Small intestine (tissue), 7 donors: ENCODE results near the gene UBE3C. TPM values are rescaled to one million over a fixed set of nuclear protein-coding genes. Genes with fewer than 3 reads are reported as not detected.
"Not testable (repeated sequence)": the region's sequence is repeated elsewhere in the genome, so short reads cannot be mapped to it uniquely, and the experiment has no call there.

ENCODE experiments used
- DNase-seq, 2 donors: peaks; one replicate each; pipeline versions ENCODE4 v3.0.0 to v3.0.0-alpha.2; 2013
- FAIRE-seq: peaks from 2 replicates; lab custom pipeline; 2012; peaks lifted over from hg19 to GRCh38; lab: Jason Lieb, UNC
- H3K27ac ChIP-seq, 3 donors: one replicate each; pipeline ENCODE4 v1.5.1; 2013; ENCODE audit warnings: low read length in 2 of 3, mild to moderate bottlenecking in 2 of 3, control low read depth in 1 of 3, inconsistent platforms in 1 of 3, low read depth in 1 of 3, moderate library complexity in 1 of 3
- H3K27me3 ChIP-seq, 3 donors: one replicate each; pipeline ENCODE4 v1.6.1; 2013; ENCODE audit warnings: low read length in 3 of 3, inconsistent platforms in 1 of 3; ENCODE audit not compliant: control insufficient read depth in 3 of 3, insufficient read depth in 3 of 3
- H3K36me3 ChIP-seq, 3 donors: one replicate each; pipeline ENCODE4 v1.6.1; 2013; ENCODE audit warnings: low read length in 3 of 3, inconsistent platforms in 1 of 3, low read depth in 1 of 3, mild to moderate bottlenecking in 1 of 3, moderate library complexity in 1 of 3; ENCODE audit not compliant: control insufficient read depth in 3 of 3, insufficient read depth in 2 of 3
- H3K4me1 ChIP-seq, 3 donors: one replicate each; pipeline ENCODE4 v1.6.1; 2013; ENCODE audit warnings: low read length in 2 of 3, inconsistent platforms in 1 of 3, low read depth in 1 of 3, mild to moderate bottlenecking in 1 of 3, moderate library complexity in 1 of 3; ENCODE audit not compliant: control insufficient read depth in 3 of 3, insufficient read depth in 2 of 3
- H3K4me3 ChIP-seq, 3 donors: one replicate each; pipeline ENCODE4 v1.5.1; 2013; ENCODE audit warnings: low read length in 3 of 3, control low read depth in 1 of 3, inconsistent platforms in 1 of 3, low read depth in 1 of 3, mild to moderate bottlenecking in 1 of 3, moderate library complexity in 1 of 3
- H3K9me3 ChIP-seq, 2 donors: one replicate each; pipeline ENCODE4 v1.6.1; 2013; ENCODE audit warnings: low read depth in 1 of 2, low read length in 1 of 2; ENCODE audit not compliant: control insufficient read depth in 2 of 2, insufficient read depth in 1 of 2
- WGBS, 3 donors: extraction: QIAGEN DNeasy Blood & Tissue Kit; methylation state at CpG; one replicate each; pipeline ENCODE4 v1.1.7; 2013; 5-methylcytosine and 5-hydroxymethylcytosine counted together
- polyA plus RNA-seq, 4 donors: library from polyadenylated mRNA; stranded (reverse) in 3 of 4; unstranded in 1 of 4; fragments of 200-250 nt in 3 of 4; fragments of 120-200 nt in 1 of 4; gene quantifications; one replicate each; pipeline versions ENCODE4 v1.2.1 to v1.2.3, GENCODE V29; 2013
- donor health status: healthy with polysubstance abuse.
- donor health status: control.
- donor health status: control.
- donor health status: Bipolar disorder and iron deficiency.
- donor health status: healthy.

The UBE3C gene
- polyA plus RNA-seq, 4 donors = 22.2 to 47.6 (median 26.8) TPM

DNA sequence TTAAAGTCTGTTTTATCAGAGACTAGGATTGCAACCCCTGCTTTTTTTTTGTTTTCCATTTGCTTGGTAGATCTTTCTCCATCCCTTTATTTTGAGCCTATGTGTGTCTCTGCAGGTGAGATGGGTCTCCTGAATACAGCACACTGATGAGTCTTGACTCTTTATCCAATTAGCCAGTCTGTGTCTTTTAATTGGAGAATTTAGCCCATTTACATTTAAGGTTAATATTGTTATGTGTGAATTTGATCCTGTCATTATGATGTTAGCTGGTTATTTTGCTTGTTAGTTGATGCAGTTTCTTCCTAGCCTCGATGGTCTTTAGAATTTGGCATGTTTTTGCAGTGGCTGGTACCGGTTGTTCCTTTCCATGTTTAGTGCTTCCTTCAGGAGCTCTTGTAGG lies 35.1 kb upstream of the UBE3C start:
- H3K4me3 ChIP-seq, FAIRE-seq, DNase-seq, H3K4me1 ChIP-seq, H3K27me3 ChIP-seq, H3K27ac ChIP-seq, H3K36me3 ChIP-seq: not testable (repeated sequence)
- WGBS, 3 donors = 60 to 84% (median 81%) methylated on average over 2 of the region's 2 CpGs
- H3K9me3 ChIP-seq = peaks cover 0 to 13% of the 10 kb centered on the region in 2 donors

DNA sequence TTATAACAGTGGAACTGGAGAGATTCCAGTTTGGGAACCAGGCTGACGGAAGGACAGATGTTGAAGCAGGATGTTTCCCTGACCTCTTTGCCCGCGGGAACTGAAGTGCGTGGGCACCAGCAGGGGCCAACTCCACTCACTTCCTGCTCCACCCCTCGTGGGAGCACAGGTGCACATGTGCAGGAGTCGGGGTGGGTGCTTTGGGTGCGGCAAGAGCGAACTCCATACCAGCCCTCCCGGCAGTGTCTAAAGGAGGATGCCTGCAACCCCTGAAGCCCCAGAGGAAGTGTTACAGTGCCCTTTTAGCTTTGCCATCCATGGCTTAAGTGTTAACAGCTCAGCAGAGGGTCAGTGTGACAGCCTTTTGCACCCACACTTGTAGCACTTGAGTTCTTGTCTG lies 27.4 kb upstream of the UBE3C start:
- H3K27ac ChIP-seq = no peak overlapping the region
- no peak overlapping the region for H3K4me3 ChIP-seq
- WGBS, 3 donors = 74 to 88% (median 77%) methylated on average over 9 of the region's 9 CpGs
- DNase-seq = no peak
- no peak for FAIRE-seq
- no peaks in the 10 kb centered on the region for H3K27me3 ChIP-seq
- H3K9me3 ChIP-seq = peaks cover 0 to 26% of the 10 kb centered on the region in 2 donors
- H3K36me3 ChIP-seq = no peaks in the 10 kb centered on the region
- no peaks in the 10 kb centered on the region for H3K4me1 ChIP-seq

DNA sequence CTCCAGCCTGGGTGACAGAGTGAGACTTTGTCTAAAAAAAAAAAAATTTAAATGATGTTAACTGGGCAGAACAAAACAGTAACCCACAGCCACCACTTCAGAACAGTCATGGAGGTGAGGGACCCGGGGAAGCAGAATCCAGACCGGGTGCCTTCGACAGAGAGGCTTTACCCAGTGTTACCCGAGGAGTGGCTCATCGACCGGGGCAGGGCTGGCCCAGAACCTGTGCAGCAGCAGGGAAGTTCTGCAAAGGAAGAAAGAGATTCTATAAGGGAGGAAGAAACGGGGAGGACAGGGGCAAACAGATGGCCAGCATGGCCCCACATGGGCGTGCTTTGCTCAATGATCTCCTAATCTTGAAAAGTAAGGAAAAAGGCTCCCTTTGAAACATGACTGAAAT lies 26.0 kb upstream of the UBE3C start:
- Histone ChIP-seq H3K4me3 (no peak overlapping the region), H3K4me1 (no peaks in the 10 kb centered on the region), H3K36me3 (no peaks in the 10 kb centered on the region), H3K27me3 (peaks cover 0 to under 1% (median 0%) of the 10 kb centered on the region in 3 donors), H3K9me3 (peaks cover 0 to 28% of the 10 kb centered on the region in 2 donors), H3K27ac (no peak overlapping the region)
- WGBS, 3 donors = 90 to 92% (median 91%) methylated on average over 8 of the region's 8 CpGs
- DNase-seq (no peak), FAIRE-seq (no peak)

DNA sequence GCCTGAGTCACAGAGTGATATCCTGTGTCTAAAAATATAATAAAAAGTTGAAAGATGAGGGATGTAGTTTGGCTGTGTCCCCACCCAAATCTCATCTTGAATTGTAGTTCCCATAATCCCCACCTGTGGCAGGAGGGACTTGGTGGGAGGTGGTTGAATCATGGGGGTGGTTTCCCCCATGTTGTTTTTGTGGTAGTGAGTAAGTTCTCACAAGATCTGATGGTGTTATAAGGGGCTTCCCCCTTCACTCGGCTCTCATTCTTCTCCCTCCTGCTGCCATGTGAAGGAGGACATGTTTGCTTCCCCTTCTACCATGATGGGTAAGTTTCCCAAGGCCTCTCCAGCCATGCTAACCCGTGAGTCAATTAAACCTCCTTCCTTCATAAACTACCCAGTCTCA lies 25.1 kb upstream of the UBE3C start:
- WGBS, 3 donors = 66 to 67% (median 66%) methylated on average over 2 of the region's 2 CpGs
- no peaks in the 10 kb centered on the region for H3K4me1 ChIP-seq
- H3K27me3 ChIP-seq = peaks cover 0 to 3% (median 0%) of the 10 kb centered on the region in 3 donors
- DNase-seq (no peak), FAIRE-seq (no peak)
- H3K27ac ChIP-seq = no peak overlapping the region
- peaks cover 0 to 23% of the 10 kb centered on the region in 2 donors for H3K9me3 ChIP-seq
- H3K36me3 ChIP-seq = no peaks in the 10 kb centered on the region
- no peak overlapping the region for H3K4me3 ChIP-seq

DNA sequence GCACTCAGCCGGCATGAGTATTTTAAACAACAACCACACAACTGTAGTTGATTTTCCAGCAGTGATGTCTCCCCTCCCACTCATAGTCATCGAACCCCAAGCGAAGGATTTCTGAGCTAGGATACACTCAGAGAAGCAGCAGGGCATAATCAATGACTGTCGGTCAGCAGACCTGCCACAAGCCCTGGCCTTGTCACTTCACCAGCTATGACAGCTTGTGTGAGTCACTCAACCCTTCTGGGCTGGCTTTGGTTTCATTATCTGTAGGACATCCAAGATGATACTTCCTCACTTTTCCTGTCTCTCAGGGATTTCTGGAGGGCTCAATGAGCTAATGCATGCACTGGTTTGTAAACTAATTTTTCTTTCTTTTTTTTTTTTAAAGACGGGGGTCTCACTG lies 22.0 kb upstream of the UBE3C start:
- WGBS, 3 donors = 90 to 97% (median 93%) methylated on average over 5 of the region's 5 CpGs
- H3K9me3 ChIP-seq = peaks cover 0 to 16% of the 10 kb centered on the region in 2 donors
- no peak overlapping the region for H3K4me3 ChIP-seq
- no peaks in the 10 kb centered on the region for H3K4me1 ChIP-seq
- no peak for DNase-seq
- H3K27me3 ChIP-seq = peaks cover 0 to 3% (median 0%) of the 10 kb centered on the region in 3 donors
- FAIRE-seq = no peak
- no peaks in the 10 kb centered on the region for H3K36me3 ChIP-seq
- no peak overlapping the region for H3K27ac ChIP-seq

DNA sequence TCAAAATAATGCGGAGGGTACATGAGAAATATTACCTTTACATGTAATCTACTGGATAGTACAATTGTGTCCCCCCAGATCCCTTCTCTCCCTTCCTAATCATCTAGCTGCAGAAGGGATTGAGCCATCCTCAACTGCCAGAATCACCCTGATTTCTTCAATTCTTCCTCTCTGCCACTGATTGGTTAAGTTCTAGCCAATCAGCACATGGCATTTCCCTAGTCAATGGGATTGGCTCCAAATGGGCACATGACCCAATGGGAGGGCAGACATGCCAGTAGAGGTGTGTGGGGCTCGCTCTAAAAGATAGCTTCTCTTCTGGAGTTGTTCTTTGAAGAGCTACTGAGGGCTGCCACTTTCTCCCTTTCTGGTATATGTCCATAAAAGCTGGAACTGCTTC lies 20.9 kb upstream of the UBE3C start:
- no peak overlapping the region for H3K4me3 ChIP-seq
- H3K4me1 ChIP-seq = no peaks in the 10 kb centered on the region
- no peak for DNase-seq
- H3K27me3 ChIP-seq = peaks cover 0 to 3% (median 0%) of the 10 kb centered on the region in 3 donors
- H3K27ac ChIP-seq = no peak overlapping the region
- peaks cover 0 to 10% of the 10 kb centered on the region in 2 donors for H3K9me3 ChIP-seq
- FAIRE-seq = no peak
- H3K36me3 ChIP-seq = no peaks in the 10 kb centered on the region
- 91 to 100% (median 95%) methylated on average over 2 of the region's 2 CpGs for WGBS, 3 donors

DNA sequence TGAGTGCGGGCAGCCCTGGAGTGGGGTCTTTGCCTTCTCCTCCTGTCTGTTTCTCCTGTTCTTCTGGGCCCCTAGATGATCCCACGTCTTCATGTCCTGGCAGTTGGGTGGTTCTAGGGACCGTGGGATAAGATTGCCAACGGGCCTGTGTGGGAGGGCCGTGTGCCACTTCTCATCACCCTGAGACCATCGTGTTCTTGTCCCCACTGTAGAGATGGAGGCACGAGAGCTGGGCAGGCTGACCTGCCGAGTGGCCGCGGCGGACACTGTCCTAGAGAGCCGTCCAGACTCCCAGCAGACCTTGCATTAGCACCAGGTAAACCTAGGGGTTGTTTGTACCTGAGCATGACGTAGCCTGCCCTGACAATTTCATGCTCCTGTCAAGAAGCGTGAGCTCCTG lies 18.5 kb upstream of the UBE3C start:
- DNase-seq (no peak), FAIRE-seq (no peak)
- H3K27me3 ChIP-seq = peaks cover 0 to 3% (median 0%) of the 10 kb centered on the region in 3 donors
- H3K27ac ChIP-seq = no peak overlapping the region
- no peak overlapping the region for H3K4me3 ChIP-seq
- no peaks in the 10 kb centered on the region for H3K4me1 ChIP-seq
- H3K36me3 ChIP-seq = no peaks in the 10 kb centered on the region
- H3K9me3 ChIP-seq = peaks cover 0 to 7% of the 10 kb centered on the region in 2 donors
- 88 to 92% (median 92%) methylated on average over 14 of the region's 14 CpGs for WGBS, 3 donors

DNA sequence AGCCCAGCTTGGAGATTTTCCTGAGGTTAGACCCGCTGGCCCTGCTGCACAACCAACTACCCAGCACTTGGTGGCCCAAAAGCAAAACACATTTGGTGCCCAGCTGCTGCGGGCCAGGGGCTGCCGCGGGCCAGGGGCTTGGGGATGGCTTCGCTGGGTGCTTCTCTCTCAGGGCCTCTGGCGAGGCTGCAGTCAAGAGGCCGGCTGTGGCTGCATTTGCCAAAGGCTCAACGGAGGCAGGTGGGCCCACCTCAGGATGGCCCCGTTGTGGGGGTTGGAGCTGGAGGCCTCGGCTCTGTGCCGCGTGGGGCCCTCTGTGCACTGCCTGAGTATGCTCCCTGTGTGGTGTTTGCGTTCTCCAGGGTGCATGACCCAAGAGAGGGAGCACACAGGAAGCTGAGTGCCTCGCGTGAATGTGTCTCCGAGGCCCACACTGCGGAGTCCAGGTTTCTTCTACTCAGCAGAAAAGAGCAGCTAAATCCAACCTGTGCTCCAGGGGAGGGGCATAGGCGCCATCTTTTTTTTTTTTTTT lies 17.5 kb upstream of the UBE3C start:
- Histone ChIP-seq H3K4me1 (no peaks in the 10 kb centered on the region), H3K27ac (no peak overlapping the region), H3K9me3 (peaks cover 0 to 7% of the 10 kb centered on the region in 2 donors), H3K36me3 (no peaks in the 10 kb centered on the region), H3K4me3 (no peak overlapping the region), H3K27me3 (peaks cover 0 to 3% (median 0%) of the 10 kb centered on the region in 3 donors)
- no peak for FAIRE-seq
- DNase-seq = no peak
- WGBS, 3 donors = 90 to 94% (median 94%) methylated on average over 17 to 18 of the region's 18 CpGs
